ENCODE data around the gene FN3KRP.

FN3KRP gene

DNA sequence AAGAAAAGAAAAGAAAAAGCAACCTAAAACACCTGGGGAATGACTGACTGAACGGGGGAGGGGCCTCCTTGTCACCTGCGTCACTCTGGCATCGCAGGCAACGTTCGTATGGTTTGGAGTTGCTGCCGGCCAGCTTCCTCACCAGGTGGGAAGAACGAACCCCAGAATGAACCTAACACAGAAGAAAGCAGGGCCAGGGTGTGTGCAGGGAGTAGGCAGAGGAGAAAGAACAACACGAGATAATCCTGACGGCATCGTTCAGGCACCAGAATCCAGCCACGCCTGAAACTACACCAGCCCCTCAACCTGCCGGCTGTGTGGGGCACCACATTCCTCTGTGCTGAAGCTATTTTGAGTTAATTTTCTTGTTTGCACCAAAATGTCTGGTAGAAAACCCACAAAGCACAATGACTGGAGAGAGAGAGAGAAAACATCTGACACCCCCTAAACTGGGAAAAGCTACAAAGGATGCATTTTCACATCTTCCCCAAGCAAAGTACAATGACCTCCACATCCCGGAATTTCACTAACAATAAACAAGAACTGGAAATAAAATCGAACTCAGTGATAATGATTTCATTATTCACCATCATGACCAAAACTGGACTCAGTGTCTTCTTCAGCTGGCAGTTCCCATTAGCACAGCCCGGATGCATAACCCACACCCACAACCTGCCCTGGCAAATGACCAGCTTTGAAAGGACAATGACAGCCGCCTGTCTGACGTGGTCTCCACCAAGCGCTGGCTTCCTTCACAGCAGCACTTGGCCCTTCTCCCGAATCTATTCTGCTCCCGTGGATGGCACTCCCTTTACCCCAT is 41.6 kb upstream of the FN3KRP start:
- TF ChIP-seq, protein P1, sequence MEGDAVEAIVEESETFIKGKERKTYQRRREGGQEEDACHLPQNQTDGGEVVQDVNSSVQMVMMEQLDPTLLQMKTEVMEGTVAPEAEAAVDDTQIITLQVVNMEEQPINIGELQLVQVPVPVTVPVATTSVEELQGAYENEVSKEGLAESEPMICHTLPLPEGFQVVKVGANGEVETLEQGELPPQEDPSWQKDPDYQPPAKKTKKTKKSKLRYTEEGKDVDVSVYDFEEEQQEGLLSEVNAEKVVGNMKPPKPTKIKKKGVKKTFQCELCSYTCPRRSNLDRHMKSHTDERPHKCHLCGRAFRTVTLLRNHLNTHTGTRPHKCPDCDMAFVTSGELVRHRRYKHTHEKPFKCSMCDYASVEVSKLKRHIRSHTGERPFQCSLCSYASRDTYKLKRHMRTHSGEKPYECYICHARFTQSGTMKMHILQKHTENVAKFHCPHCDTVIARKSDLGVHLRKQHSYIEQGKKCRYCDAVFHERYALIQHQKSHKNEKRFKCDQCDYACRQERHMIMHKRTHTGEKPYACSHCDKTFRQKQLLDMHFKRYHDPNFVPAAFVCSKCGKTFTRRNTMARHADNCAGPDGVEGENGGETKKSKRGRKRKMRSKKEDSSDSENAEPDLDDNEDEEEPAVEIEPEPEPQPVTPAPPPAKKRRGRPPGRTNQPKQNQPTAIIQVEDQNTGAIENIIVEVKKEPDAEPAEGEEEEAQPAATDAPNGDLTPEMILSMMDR (IDR thresholded peaks at IDR 0.05) = no peak

DNA sequence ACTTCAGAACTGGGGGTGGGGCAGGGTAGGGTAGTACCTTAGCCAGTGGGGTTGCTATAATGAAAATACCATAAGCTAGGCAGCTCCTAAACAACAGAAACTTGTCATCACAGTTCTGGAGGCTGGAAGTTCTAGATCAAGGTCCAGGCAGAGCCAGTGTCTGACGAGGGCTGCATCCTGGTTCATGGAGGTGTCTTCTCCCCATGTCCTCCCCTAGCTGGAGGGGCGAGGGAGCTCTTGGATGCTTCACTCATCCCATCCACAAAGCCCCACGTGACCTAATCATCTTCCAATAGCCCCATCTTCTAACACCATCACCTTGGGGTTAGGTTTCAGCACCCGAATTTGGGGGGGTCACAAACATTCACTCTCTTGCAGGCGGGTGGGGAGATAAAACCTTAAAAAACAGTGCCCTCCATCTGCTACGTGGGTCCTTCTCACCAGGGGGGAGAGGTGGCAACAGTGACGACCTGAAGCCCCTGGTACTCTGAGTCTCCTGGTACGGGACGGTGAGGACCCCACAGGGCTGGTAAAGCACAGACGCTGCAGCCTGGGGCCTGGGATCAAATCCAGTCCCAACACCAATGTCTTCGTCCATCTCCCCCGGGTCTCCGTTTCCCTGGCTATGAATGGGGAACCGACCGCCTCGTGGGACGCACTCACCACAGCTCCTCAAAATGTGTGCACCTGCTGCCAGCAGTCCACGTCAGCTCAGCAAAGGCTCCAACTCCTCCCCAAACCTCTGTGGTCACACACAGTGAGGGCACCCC is 40.8 kb upstream of the FN3KRP start:
- TF ChIP-seq, protein P1 (IDR thresholded peaks at IDR 0.05) = no peak

DNA sequence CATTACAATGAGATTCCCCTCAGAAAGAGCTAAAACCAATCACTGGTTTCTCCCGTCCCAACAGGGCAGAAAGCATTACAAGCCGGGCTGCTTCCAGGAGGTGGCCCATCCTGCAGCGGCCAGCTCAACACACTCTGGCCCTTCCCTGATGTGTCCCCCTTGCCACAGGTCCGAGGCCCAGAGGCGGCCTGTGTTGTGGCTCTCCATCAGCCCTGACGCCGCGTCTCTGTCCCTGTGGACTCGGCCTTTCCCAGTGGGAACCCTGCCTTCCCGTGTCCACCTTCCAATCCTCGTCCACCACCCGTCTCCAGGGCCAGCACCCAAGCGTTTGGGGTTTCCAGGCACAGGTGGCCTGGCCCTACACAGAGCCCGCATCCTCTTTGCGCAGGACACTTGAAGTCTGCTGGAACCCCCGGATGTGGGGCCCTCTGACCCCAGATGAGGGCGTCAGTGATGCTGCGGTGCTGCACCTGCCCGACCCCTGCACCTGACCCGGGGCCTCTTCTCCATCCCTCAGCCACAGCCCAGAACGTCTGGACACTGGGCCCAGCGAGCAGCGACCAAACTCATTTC is 39.1 kb upstream of the FN3KRP start:
- TF ChIP-seq, protein P1 (IDR thresholded peaks at IDR 0.05) = no peak

DNA sequence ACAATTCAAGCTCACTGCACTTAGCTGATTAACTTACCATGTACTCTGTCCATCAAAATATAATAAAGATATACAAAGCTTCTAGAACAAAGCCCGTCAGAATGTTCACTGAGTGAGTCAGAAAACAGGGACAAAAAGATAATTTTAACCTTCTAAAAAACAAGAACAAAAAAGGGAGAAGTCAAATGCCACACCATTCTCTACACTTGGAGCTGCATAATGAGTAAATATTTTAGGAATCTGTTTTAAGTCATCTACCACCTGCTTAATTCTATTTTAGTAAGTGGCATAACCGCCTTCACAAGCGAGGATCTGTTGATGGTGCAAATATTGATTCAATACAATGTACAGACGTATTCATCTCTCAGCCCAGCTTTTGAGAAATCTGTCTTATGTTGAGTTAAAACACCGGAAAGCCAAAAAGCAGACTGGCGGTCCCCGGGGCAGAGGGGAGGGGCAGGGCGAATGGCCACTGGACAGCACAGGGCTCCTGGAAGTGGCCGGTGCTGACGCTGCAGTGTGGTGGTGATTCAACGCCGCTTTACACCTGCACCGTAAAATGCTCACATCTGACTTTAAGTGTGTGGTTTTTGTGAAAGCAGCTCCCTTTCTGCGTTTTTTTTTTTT is 38.1 kb upstream of the FN3KRP start:
- TF ChIP-seq, protein P1 (IDR thresholded peaks at IDR 0.05) = no peak

DNA sequence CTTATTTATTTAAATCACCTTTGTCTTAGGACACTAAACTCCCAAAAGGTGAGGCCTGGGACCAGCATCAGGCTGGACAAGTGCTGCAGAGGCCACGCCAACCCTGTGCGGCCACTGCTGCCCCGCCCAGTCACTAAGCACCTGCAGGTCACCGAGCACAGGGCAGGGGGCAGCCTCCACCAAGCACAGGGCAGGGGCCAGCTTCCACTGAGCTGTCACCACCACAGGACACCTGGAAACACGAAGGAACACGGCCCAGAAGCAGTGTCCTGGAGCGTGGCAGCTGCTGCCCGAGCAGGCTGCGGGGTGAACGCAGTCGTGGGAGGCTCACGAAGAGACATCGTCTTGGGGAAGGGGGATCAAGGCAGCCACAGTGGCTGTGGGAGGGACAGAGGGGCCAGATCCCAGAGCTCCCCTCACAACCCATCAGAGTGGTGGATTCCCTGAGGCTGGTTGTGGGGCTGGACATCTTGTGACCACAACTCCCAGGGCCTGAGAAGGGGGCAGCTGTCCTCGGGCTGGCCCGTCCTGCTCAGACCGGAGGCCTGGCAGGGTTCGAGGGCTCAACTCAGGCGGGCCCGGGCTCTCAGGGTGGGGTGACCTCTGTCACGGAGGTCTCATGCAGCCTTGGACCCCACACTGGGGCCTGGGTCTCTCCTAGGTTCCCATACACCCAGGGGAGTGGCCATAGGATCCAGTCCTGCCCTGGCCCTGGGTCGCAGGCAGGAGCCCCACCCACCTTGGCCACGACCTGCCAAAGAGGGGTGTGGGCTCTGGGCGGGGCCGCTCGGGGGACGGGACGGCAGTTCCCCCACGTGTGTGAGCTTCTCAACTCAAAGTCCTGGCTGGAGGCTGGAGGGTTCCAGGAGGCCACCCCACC is 36.7 kb upstream of the FN3KRP start:
- TF ChIP-seq, protein P1 (IDR thresholded peaks at IDR 0.05) = no peak

DNA sequence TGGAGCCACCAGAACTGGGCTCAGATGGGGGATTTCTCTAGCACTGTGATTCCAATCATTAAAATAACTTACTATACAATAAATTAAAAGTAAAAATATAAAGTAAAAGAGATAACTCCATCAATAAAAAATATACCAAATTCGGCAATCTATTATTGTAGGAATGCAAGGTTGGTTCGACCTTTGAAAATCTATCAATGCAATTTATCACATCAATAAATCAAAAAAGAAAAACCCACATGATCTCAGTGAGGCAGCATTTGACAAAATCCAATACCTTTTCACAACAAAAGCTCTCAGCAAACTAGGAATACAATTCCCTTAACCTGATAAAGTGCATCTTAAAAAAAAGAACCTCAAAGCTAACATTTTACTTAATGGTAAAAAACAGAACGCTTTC is 35.0 kb upstream of the FN3KRP start:
- TF ChIP-seq, protein P1 (IDR thresholded peaks at IDR 0.05) = no peak

Measured in LNCAP (cell line).